HG02763 (cell line): ENCODE results near the gene FSHR.

Experiments used
- ATAC-seq: cut with Tn5 transposase; IDR thresholded peaks from one replicate; pipeline ENCODE4 v1.9.1; 2021; ENCODE audit warnings: mild to moderate bottlenecking, moderate library complexity; ENCODE audit not compliant: unreplicated experiment

The FSHR gene

GRCh38 chr2:49154140-49154539, at the start of gene FSHR:
TSS of gene FSHR (minus strand) at chr2:49154515. CDS start at chr2:49154417, 98 bp downstream.
- ATAC-seq = no peak

GRCh38 chr2:49199266-49199665, 45.0 kb upstream of the FSHR start:
- no peak for ATAC-seq

GRCh38 chr2:49194701-49195100, 40.4 kb upstream of the FSHR start:
- no peak for ATAC-seq

GRCh38 chr2:49192036-49192435, 37.7 kb upstream of the FSHR start:
- ATAC-seq = no peak

GRCh38 chr2:49189512-49190225, 35.4 kb upstream of the FSHR start:
- no peak for ATAC-seq

- ATAC-seq = no peak
These were observed 31.8 kb upstream of the FSHR start for GRCh38 chr2:49186050-49186648.

GRCh38 chr2:49178656-49179055, 24.3 kb upstream of the FSHR start:
- no peak for ATAC-seq

- no peak for ATAC-seq
These were observed 22.9 kb upstream of the FSHR start for GRCh38 chr2:49177194-49177593.

GRCh38 chr2:49175831-49176230, 21.5 kb upstream of the FSHR start:
- ATAC-seq = no peak

- no peak for ATAC-seq
These were observed 20.4 kb upstream of the FSHR start for GRCh38 chr2:49174750-49175149.

- no peak for ATAC-seq
These were observed 12.8 kb upstream of the FSHR start for GRCh38 chr2:49167131-49167530.

- no peak for ATAC-seq
These were observed 11.3 kb upstream of the FSHR start for GRCh38 chr2:49165662-49166061.

- ATAC-seq = no peak
These were observed 10.4 kb upstream of the FSHR start for GRCh38 chr2:49164729-49165128.

GRCh38 chr2:49162151-49162550, 7.8 kb upstream of the FSHR start:
- ATAC-seq = no peak

GRCh38 chr2:49154891-49155290, 576 bp upstream of the FSHR start:
- no peak for ATAC-seq

- ATAC-seq = no peak
These were observed 1.1 kb downstream of the FSHR start for GRCh38 chr2:49153252-49153651.

- ATAC-seq = no peak
These were observed 1.5 kb downstream of the FSHR start for GRCh38 chr2:49152824-49153223.

GRCh38 chr2:49146401-49146800, 7.9 kb downstream of the FSHR start:
- ATAC-seq = no peak

- ATAC-seq = no peak
These were observed 22.5 kb downstream of the FSHR start for GRCh38 chr2:49131801-49132200.

- no peak for ATAC-seq
These were observed 25.3 kb downstream of the FSHR start for GRCh38 chr2:49129034-49129433.

- no peak for ATAC-seq
These were observed 30.7 kb downstream of the FSHR start for GRCh38 chr2:49123600-49123999.

GRCh38 chr2:49122107-49122506, 32.2 kb downstream of the FSHR start:
- no peak for ATAC-seq

GRCh38 chr2:49113046-49113445, 41.3 kb downstream of the FSHR start:
- no peak for ATAC-seq
